GM23248 (cell line): ENCODE results near the gene FPR2. TPM values are rescaled to one million over a fixed set of nuclear protein-coding genes. Genes with fewer than 3 reads are reported as not detected.

Experiments used
- DNase-seq: peaks from one replicate; pipeline ENCODE4 v3.0.0-alpha.2; 2015
- H2AFZ ChIP-seq: fragments of 200-600 bp; sonication (generic); 2 replicates; pipeline ENCODE4 v1.6.1; 2016; ENCODE audit warnings: antibody characterized with exemption
- H3F3A ChIP-seq: fragments of 200-600 bp; sonication (generic); 2 replicates; pipeline ENCODE4 v1.6.1; 2016; ENCODE audit warnings: mild to moderate bottlenecking, antibody characterized with exemption, mixed run types; ENCODE audit not compliant: insufficient read depth
- H3K27ac ChIP-seq: fragments of 200-600 bp; sonication (generic); 2 replicates; pipeline ENCODE4 v1.5.1; 2016; ENCODE audit warnings: mild to moderate bottlenecking
- H3K27me3 ChIP-seq: fragments of 200-600 bp; sonication (generic); replicated peaks from 2 replicates; pipeline ENCODE4 v1.6.1; 2016; ENCODE audit warnings: mild to moderate bottlenecking; ENCODE audit not compliant: insufficient read depth
- H3K36me3 ChIP-seq: fragments of 200-600 bp; sonication (generic); 2 replicates; pipeline ENCODE4 v1.6.1; 2016; ENCODE audit warnings: low read depth, mild to moderate bottlenecking
- H3K4me1 ChIP-seq: fragments of 200-600 bp; sonication (generic); 2 replicates; pipeline ENCODE4 v1.6.1; 2016; ENCODE audit warnings: mild to moderate bottlenecking; ENCODE audit not compliant: insufficient read depth
- H3K4me2 ChIP-seq: fragments of 200-600 bp; sonication (generic); one replicate; pipeline ENCODE4 v1.6.1; 2016; ENCODE audit warnings: mild to moderate bottlenecking; ENCODE audit not compliant: unreplicated experiment
- H3K4me3 ChIP-seq: fragments of 200-600 bp; sonication (generic); 2 replicates; pipeline ENCODE4 v1.5.1; 2016; ENCODE audit warnings: mild to moderate bottlenecking
- H3K79me2 ChIP-seq: fragments of 200-600 bp; sonication (generic); 2 replicates; pipeline ENCODE4 v1.6.1; 2016; ENCODE audit warnings: mild to moderate bottlenecking; ENCODE audit not compliant: insufficient read depth
- H3K9ac ChIP-seq: fragments of 200-600 bp; sonication (generic); 2 replicates; pipeline ENCODE4 v1.6.1; 2016; ENCODE audit warnings: mild to moderate bottlenecking
- H3K9me2 ChIP-seq: fragments of 200-600 bp; sonication (generic); 2 replicates; pipeline ENCODE4 v1.6.1; 2016; ENCODE audit warnings: mixed run types, mild to moderate bottlenecking, moderate library complexity; ENCODE audit not compliant: insufficient read depth
- H3K9me3 ChIP-seq: fragments of 200-600 bp; sonication (generic); one replicate; pipeline ENCODE4 v1.6.1; 2017; ENCODE audit warnings: low read depth
- H4K20me1 ChIP-seq: fragments of 200-600 bp; sonication (generic); 2 replicates; pipeline ENCODE4 v1.6.0; 2016; ENCODE audit not compliant: insufficient read depth
- EZH2 ChIP-seq: fragments of 200-600 bp; sonication (generic); IDR thresholded peaks from 2 replicates; pipeline ENCODE4 v1.6.1; 2018; ENCODE audit warnings: antibody characterized with exemption, mild to moderate bottlenecking; ENCODE audit not compliant: insufficient read depth, poor library complexity, severe bottlenecking
- EZH2phosphoT487 ChIP-seq: fragments of 200-600 bp; sonication (generic); IDR thresholded peaks from 2 replicates; pipeline ENCODE4 v1.6.1; 2018; ENCODE audit warnings: antibody characterized with exemption, moderate library complexity, mild to moderate bottlenecking, low read depth; ENCODE audit not compliant: insufficient read depth
- WGBS, 2 experiments: methylation state at CpG; one replicate each; pipeline ENCODE4 v1.1.6; 2015 to 2017; ENCODE audit warnings: low lambda C conversion rate in 2 of 2, low coverage in 1 of 2; ENCODE audit errors: missing lambda C conversion rate in 2 of 2; 5-methylcytosine and 5-hydroxymethylcytosine counted together
- in situ Hi-C: fragments of 300-500 bp; cut with MboI; formaldehyde crosslinking; loops from 2 replicates; pipeline ENCODE4 v1.15.0; 2020
- polyA plus RNA-seq: library from polyadenylated mRNA; unstranded; fragments of >200 nt; fragmentation: Nextera tagmentation; extraction: Ambion mirVana; gene quantifications from 2 replicates; pipeline ENCODE4 v1.2.1, GENCODE V29; 2016
- total RNA-seq: library from RNA; depleted of rRNA; stranded (reverse); fragments of >200 nt; shearing (Covaris generic); gene quantifications from 2 replicates; pipeline ENCODE4 v1.2.3, GENCODE V29; 2014

FPR2 gene
- total and polyA plus RNA-seq, 2 experiments from 2014 or later, result not detected

DNA sequence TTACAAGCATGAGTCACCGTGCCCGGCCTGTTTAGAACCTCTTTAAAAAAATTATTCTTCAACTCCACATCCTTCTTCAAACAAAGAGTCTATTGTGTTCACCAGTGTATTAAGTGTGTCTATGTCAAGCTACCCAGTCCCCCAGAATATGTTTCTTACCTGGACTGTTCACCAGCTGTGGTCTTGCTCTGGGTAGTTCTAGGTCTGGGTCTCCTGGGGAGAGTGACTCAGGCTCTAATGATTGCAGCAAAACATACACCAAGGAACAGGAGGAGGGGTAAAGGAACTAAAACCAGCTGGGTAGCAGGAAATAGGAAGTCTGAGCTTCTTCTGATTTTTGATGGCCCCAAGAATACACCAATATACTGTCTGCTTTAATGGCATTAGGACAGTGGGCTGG, 9.3 kb upstream of the FPR2 start, which contains the start of gene FPR1:
FPR1 (minus strand) TSS at position 224 of the 400 bp plus-strand sequence. CDS start 4,884 bp downstream, outside the sequence.
- Histone ChIP-seq H3K79me2 (no peaks in the 10 kb centered on the region), H3F3A (no peaks in the 10 kb centered on the region), H3K9me2 (no peaks in the 10 kb centered on the region), H3K9ac (no peak within 1 kb of the TSS), H3K4me3 (no peak within 1 kb of the TSS), H3K4me1 (peaks cover 4% of the 10 kb centered on the region; the same call in 1 of the 2 replicates), H3K9me3 (no peaks in the 10 kb centered on the region), H3K4me2 (no peak within 1 kb of the TSS), H3K27me3 (no peaks in the 10 kb centered on the region; the same call in 1 of the 2 replicates), H2AFZ (no peak within 1 kb of the TSS), H3K27ac (no peak within 1 kb of the TSS), H4K20me1 (no peaks in the 10 kb centered on the region), H3K36me3 (no peaks in the 10 kb centered on the region)
- in situ Hi-C loops, result no loop called here
- DNase-seq, result no peak
- WGBS, 2 experiments, result 64 to 88% methylated on average over 2 of the region's 2 CpGs
- TF ChIP-seq EZH2 (no peak), EZH2phosphoT487 (no peak)

DNA sequence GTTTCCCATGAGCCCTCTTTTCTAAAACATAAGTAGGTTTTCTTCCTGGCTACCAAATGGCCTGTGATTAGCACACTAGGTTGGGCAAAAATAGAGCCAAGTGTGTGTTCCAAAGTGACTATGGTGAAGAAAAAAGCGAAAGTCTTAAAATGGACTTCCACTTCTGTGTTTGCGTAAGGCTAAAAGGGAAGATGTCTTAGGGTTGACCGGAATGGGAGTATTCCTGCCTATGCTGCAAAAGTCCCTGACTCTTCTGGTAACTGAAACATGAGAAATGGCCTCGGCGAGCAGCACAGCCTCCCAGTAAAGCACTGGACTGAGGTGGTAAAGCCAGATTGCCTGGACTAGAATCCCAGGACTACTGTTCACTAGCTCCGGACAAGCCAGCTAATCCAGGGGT, 6.9 kb upstream of the FPR2 start:
- no peak overlapping the region for H3K9ac ChIP-seq
- H3K36me3 ChIP-seq, result no peaks in the 10 kb centered on the region
- WGBS, 2 experiments, result 34 to 38% methylated on average over 6 of the region's 6 CpGs
- no peaks in the 10 kb centered on the region for H4K20me1 ChIP-seq
- no peak for DNase-seq
- TF ChIP-seq EZH2phosphoT487 (no peak), EZH2 (no peak)
- no peak overlapping the region for H2AFZ ChIP-seq
- H3K27me3 ChIP-seq, result no peaks in the 10 kb centered on the region; the same call in 1 of the 2 replicates
- H3K9me2 ChIP-seq, result no peaks in the 10 kb centered on the region
- in situ Hi-C loops, result no loop called here
- no peaks in the 10 kb centered on the region for H3K9me3 ChIP-seq
- no peak overlapping the region for H3K4me2 ChIP-seq
- H3K79me2 ChIP-seq, result no peaks in the 10 kb centered on the region
- H3F3A ChIP-seq, result no peaks in the 10 kb centered on the region
- H3K4me1 ChIP-seq, result peaks cover 4% of the 10 kb centered on the region; the same call in 1 of the 2 replicates
- H3K4me3 ChIP-seq, result no peak overlapping the region
- no peak overlapping the region for H3K27ac ChIP-seq

DNA sequence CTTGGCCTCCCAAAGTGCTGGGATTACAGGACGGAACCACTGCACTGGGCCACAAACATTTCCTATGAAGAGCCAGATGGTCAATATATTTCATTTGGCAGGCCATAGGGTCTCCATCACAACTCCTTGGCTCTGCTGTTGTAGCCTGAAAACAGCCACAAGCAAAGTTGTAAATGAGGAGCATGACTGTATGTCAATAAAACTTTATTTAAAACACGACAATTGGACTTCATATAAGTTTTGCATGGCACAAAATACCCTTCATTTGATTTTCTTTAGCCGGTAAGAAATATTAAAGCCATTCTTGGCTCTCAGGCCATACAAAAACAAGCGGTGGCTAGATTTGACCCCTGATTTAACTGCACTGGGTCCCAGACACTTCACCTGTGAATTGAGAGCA, 6.2 kb upstream of the FPR2 start:
- Histone ChIP-seq H3K27ac (no peak overlapping the region), H3K79me2 (no peaks in the 10 kb centered on the region), H2AFZ (no peak overlapping the region), H3K27me3 (no peaks in the 10 kb centered on the region; the same call in 1 of the 2 replicates), H3K9me2 (no peaks in the 10 kb centered on the region), H3K9ac (no peak overlapping the region), H3K9me3 (no peaks in the 10 kb centered on the region), H4K20me1 (no peaks in the 10 kb centered on the region), H3F3A (no peaks in the 10 kb centered on the region), H3K36me3 (no peaks in the 10 kb centered on the region), H3K4me2 (no peak overlapping the region), H3K4me3 (no peak overlapping the region), H3K4me1 (peaks cover 4% of the 10 kb centered on the region; the same call in 1 of the 2 replicates)
- WGBS, 2 experiments, result 27 to 30% methylated on average over 4 of the region's 4 CpGs
- DNase-seq, result no peak
- TF ChIP-seq EZH2phosphoT487 (no peak), EZH2 (no peak)
- in situ Hi-C loops, result no loop called here

GRCh38 chr19:51755571-51755970, 5.4 kb upstream of the FPR2 start:
- DNase-seq, result no peak
- in situ Hi-C loops, result no loop called here
- H3K27ac ChIP-seq, result no peak overlapping the region
- H3K27me3 ChIP-seq, result no peaks in the 10 kb centered on the region; the same call in 1 of the 2 replicates
- no peaks in the 10 kb centered on the region for H3K4me1 ChIP-seq
- H3K79me2 ChIP-seq, result no peaks in the 10 kb centered on the region
- H3F3A ChIP-seq, result no peaks in the 10 kb centered on the region
- H4K20me1 ChIP-seq, result no peaks in the 10 kb centered on the region
- WGBS, 2 experiments, result 41 to 48% methylated on average over 7 of the region's 7 CpGs
- no peak overlapping the region for H3K4me3 ChIP-seq
- TF ChIP-seq EZH2phosphoT487 (no peak), EZH2 (no peak)
- H3K9ac ChIP-seq, result no peak overlapping the region
- H3K36me3 ChIP-seq, result no peaks in the 10 kb centered on the region
- no peak overlapping the region for H3K4me2 ChIP-seq
- H2AFZ ChIP-seq, result no peak overlapping the region
- no peaks in the 10 kb centered on the region for H3K9me2 ChIP-seq
- H3K9me3 ChIP-seq, result no peaks in the 10 kb centered on the region

DNA sequence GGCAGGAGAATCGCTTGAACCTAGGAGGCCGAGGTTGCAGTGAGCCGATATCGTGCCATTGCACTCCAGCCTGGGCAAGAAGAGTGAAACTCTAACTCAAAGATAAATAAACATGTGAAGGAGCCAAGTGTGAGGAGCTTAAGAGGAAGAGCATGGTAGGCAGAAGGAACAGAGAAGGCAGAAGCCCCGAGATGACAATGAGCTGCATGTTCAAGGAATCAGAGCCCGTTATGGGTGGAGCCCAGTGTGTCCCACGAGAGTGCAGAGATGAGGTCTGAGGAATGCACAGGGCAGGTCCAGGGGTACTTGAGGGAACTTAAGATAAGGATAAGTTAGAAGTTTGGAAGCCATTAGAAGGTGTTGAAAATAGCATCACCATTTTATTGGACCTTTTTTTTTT, 716 bp downstream of the FPR2 start:
- H4K20me1 ChIP-seq, result no peaks in the 10 kb centered on the region
- DNase-seq, result no peak
- no peak overlapping the region for H3K27ac ChIP-seq
- H3K9me3 ChIP-seq, result no peaks in the 10 kb centered on the region
- no peaks in the 10 kb centered on the region for H3F3A ChIP-seq
- no peaks in the 10 kb centered on the region for H3K9me2 ChIP-seq
- WGBS, 2 experiments, result 58 to 64% methylated on average over 7 of the region's 7 CpGs
- H3K9ac ChIP-seq, result no peak overlapping the region
- no peaks in the 10 kb centered on the region for H3K4me1 ChIP-seq
- H3K27me3 ChIP-seq, result peaks cover 7% of the 10 kb centered on the region; the same call in 1 of the 2 replicates
- in situ Hi-C loops, result no loop called here
- no peaks in the 10 kb centered on the region for H3K36me3 ChIP-seq
- H3K4me2 ChIP-seq, result no peak overlapping the region
- H2AFZ ChIP-seq, result no peak overlapping the region
- H3K4me3 ChIP-seq, result no peak overlapping the region
- no peak for TF ChIP-seq EZH2
- TF ChIP-seq EZH2phosphoT487, result no peak
- H3K79me2 ChIP-seq, result no peaks in the 10 kb centered on the region
